Frontal cortex (tissue), 1 donor: ENCODE results near the gene KRTAP19-2. TPM values are rescaled to one million over a fixed set of nuclear protein-coding genes. Genes with fewer than 3 reads are reported as not detected.

Experiments
- small RNA-seq: library from RNA; depleted of rRNA; stranded (forward); fragments of <200 nt; gene quantifications from one replicate; pipeline ENCODE3, GENCODE V24; 2014
- total RNA-seq: library from RNA; depleted of rRNA; stranded (reverse); fragments of >200 nt; gene quantifications from one replicate; pipeline ENCODE4 v1.2.3, GENCODE V29; 2014

Gene KRTAP19-2
- total RNA-seq, 1 donor from 2014 or later, result not detected

Small RNAs within 50 kb of the gene (small RNA-seq; reads per million reads assigned to genes)
- not detected for gene AP000567.1
- not detected for gene KRTAP19-10P
- not detected for gene KRTAP19-11P
- gene KRTAP19-9P, result not detected

Other genes with a start within 250 kb of the KRTAP19-2 start
- gene KRTAP24-1, start 204.5 kb downstream of the KRTAP19-2 start, total RNA-seq, result not detected
- gene KRTAP25-1, start 197.9 kb downstream of the KRTAP19-2 start, total RNA-seq, result not detected
- gene KRTAP26-1, start 167.1 kb downstream of the KRTAP19-2 start, total RNA-seq, result not detected
- not detected for gene KRTAP27-1, start 149.7 kb downstream of the KRTAP19-2 start, total RNA-seq
- not detected for gene KRTAP23-1, start 138.8 kb downstream of the KRTAP19-2 start, total RNA-seq
- not detected for gene KRTAP13-2, start 115.2 kb downstream of the KRTAP19-2 start, total RNA-seq
- not detected for gene KRTAP13-1, start 91.4 kb downstream of the KRTAP19-2 start, total RNA-seq
- not detected for gene KRTAP13-3, start 61.5 kb downstream of the KRTAP19-2 start, total RNA-seq
- gene KRTAP13-4, start 57.2 kb downstream of the KRTAP19-2 start, total RNA-seq, result not detected
- not detected for gene KRTAP15-1, start 47.2 kb downstream of the KRTAP19-2 start, total RNA-seq
- not detected for gene KRTAP19-1, start 7.1 kb downstream of the KRTAP19-2 start, total RNA-seq
- not detected for gene KRTAP19-3, start 4.6 kb upstream of the KRTAP19-2 start, total RNA-seq
- not detected for gene KRTAP19-4, start 9.7 kb upstream of the KRTAP19-2 start, total RNA-seq
- not detected for gene KRTAP19-5, start 14.7 kb upstream of the KRTAP19-2 start, total RNA-seq
- gene KRTAP19-6, start 54.4 kb upstream of the KRTAP19-2 start, total RNA-seq, result not detected
- gene KRTAP19-7, start 73.9 kb upstream of the KRTAP19-2 start, total RNA-seq, result not detected
- not detected for gene KRTAP22-2, start 103.0 kb upstream of the KRTAP19-2 start, total RNA-seq
- not detected for gene KRTAP6-3, start 105.0 kb upstream of the KRTAP19-2 start, total RNA-seq
- not detected for gene KRTAP6-2, start 111.5 kb upstream of the KRTAP19-2 start, total RNA-seq
- not detected for gene KRTAP22-1, start 113.7 kb upstream of the KRTAP19-2 start, total RNA-seq
- gene KRTAP6-1, start 126.5 kb upstream of the KRTAP19-2 start, total RNA-seq, result not detected
- not detected for gene KRTAP20-1, start 129.0 kb upstream of the KRTAP19-2 start, total RNA-seq
- not detected for gene KRTAP20-4, start 133.2 kb upstream of the KRTAP19-2 start, total RNA-seq
- not detected for gene KRTAP20-2, start 147.8 kb upstream of the KRTAP19-2 start, total RNA-seq
- gene KRTAP20-3, start 155.4 kb upstream of the KRTAP19-2 start, total RNA-seq, result not detected
- gene KRTAP21-3, start 231.3 kb upstream of the KRTAP19-2 start, total RNA-seq, result not detected